Measurements from ENCODE around the gene MEF2D. TPM values are rescaled to one million over a fixed set of nuclear protein-coding genes. Genes with fewer than 3 reads are reported as not detected.

The MEF2D gene
- total RNA-seq, 1 donor from 2014 or later: 106 TPM

GRCh38 chr1:156494309-156494895, 6.2 kb downstream of the MEF2D start:
- TF ChIP-seq CTCF (IDR thresholded peaks at IDR 0.05): no peak
- H3K36me3 ChIP-seq: peaks cover 0 to 9% of the 10 kb centered on the region in 2 donors
- H3K27ac ChIP-seq: peak overlapping the region; percentile 83 to 99
- peak overlapping the region in 1 of 2 donors; percentile 65 for H3K4me3 ChIP-seq
- no peaks in the 10 kb centered on the region for H3K9me3 ChIP-seq
- no peaks in the 10 kb centered on the region for H3K27me3 ChIP-seq
- intact Hi-C loops (cut with DNase I): no loop called here
- no peak for DNase-seq (ENCODE audit: low spot score in 2 of 2)
- peaks cover 61 to 90% of the 10 kb centered on the region in 2 donors for H3K4me1 ChIP-seq

- DNase-seq (ENCODE audit: low spot score in 2 of 2): no peak
- peaks cover 67 to 97% of the 10 kb centered on the region in 2 donors for H3K4me1 ChIP-seq
- intact Hi-C loops (cut with DNase I): no loop called here
- H3K36me3 ChIP-seq: peaks cover 0 to 9% of the 10 kb centered on the region in 2 donors
- no peaks in the 10 kb centered on the region for H3K9me3 ChIP-seq
- peak overlapping the region; percentile 34 to 65 for H3K4me3 ChIP-seq
- H3K27me3 ChIP-seq: no peaks in the 10 kb centered on the region
- TF ChIP-seq CTCF (IDR thresholded peaks at IDR 0.05): no peak
- H3K27ac ChIP-seq: peak overlapping the region; percentile 83 to 99
Observed at GRCh38 chr1:156493742-156494141, 6.8 kb downstream of the MEF2D start.

- peak overlapping the region; percentile 34 to 65 for H3K4me3 ChIP-seq
Observed at GRCh38 chr1:156493154-156493631, 7.4 kb downstream of the MEF2D start.

GRCh38 chr1:156492591-156493080, 7.9 kb downstream of the MEF2D start:
- intact Hi-C loops (cut with DNase I): no loop called here

More at GRCh38 chr1:156493154-156493631, 7.4 kb downstream of the MEF2D start:
- intact Hi-C loops (cut with DNase I): no loop called here
- Histone ChIP-seq H3K36me3 (peaks cover 0 to 9% of the 10 kb centered on the region in 2 donors), H3K27ac (peak overlapping the region; percentile 83 to 99), H3K9me3 (no peaks in the 10 kb centered on the region), H3K27me3 (no peaks in the 10 kb centered on the region), H3K4me1 (peaks cover 71 to 100% of the 10 kb centered on the region in 2 donors)
- no peak for TF ChIP-seq CTCF (IDR thresholded peaks at IDR 0.05)
- DNase-seq (ENCODE audit: low spot score in 2 of 2): no peak

GRCh38 chr1:156492013-156492590, 8.5 kb downstream of the MEF2D start:
- Histone ChIP-seq H3K4me3 (peak overlapping the region; percentile 34 to 65), H3K9me3 (no peaks in the 10 kb centered on the region), H3K27me3 (no peaks in the 10 kb centered on the region), H3K27ac (peak overlapping the region; percentile 83 to 99), H3K4me1 (peaks cover 68 to 100% of the 10 kb centered on the region in 2 donors), H3K36me3 (peaks cover 0 to 9% of the 10 kb centered on the region in 2 donors)
- TF ChIP-seq CTCF (IDR thresholded peaks at IDR 0.05): no peak
- DNase-seq (ENCODE audit: low spot score in 2 of 2): no peak
- intact Hi-C loops (cut with DNase I): no loop called here

More at GRCh38 chr1:156492591-156493080, 7.9 kb downstream of the MEF2D start:
- H3K36me3 ChIP-seq: peaks cover 0 to 9% of the 10 kb centered on the region in 2 donors
- H3K9me3 ChIP-seq: no peaks in the 10 kb centered on the region
- DNase-seq (ENCODE audit: low spot score in 2 of 2): no peak
- peak overlapping the region; percentile 83 to 99 for H3K27ac ChIP-seq
- peaks cover 71 to 100% of the 10 kb centered on the region in 2 donors for H3K4me1 ChIP-seq
- no peaks in the 10 kb centered on the region for H3K27me3 ChIP-seq
- no peak for TF ChIP-seq CTCF (IDR thresholded peaks at IDR 0.05)
- peak overlapping the region; percentile 34 to 65 for H3K4me3 ChIP-seq
